Neural cell (in vitro differentiated cells): Measurements from ENCODE around the gene TMEM120A.

Source experiments
- EP300 ChIP-seq: fragments of 450-650 bp; conservative IDR thresholded peaks from 2 replicates; pipeline ENCODE4 v1.6.1; 2014; ENCODE audit warnings: antibody characterized with exemption, mild to moderate bottlenecking, moderate library complexity; ENCODE audit not compliant: poor library complexity, severe bottlenecking
- EZH2 ChIP-seq: fragments of 200-600, 300-800 bp; shearing (Covaris generic), sonication (generic); IDR thresholded peaks from 2 replicates; pipeline ENCODE4 v1.6.1; 2014; ENCODE audit warnings: antibody characterized with exemption, low read length, borderline replicate concordance, mild to moderate bottlenecking; ENCODE audit not compliant: insufficient read depth, poor library complexity, severe bottlenecking
- MXI1 ChIP-seq: fragments of 450-650 bp; conservative IDR thresholded peaks from 2 replicates; pipeline ENCODE4 v1.6.1; 2014; ENCODE audit warnings: antibody characterized with exemption, mild to moderate bottlenecking; ENCODE audit not compliant: poor library complexity, severe bottlenecking
- POLR2AphosphoS5 ChIP-seq: IDR thresholded peaks from 2 replicates; pipeline ENCODE4 v1.6.1; 2012
- RAD21 ChIP-seq: fragments of 450-650 bp; conservative IDR thresholded peaks from 2 replicates; pipeline ENCODE4 v1.6.1; 2014; ENCODE audit warnings: antibody characterized with exemption, mild to moderate bottlenecking, moderate library complexity
- REST ChIP-seq: IDR thresholded peaks from 2 replicates; pipeline ENCODE4 v1.6.1; 2012; ENCODE audit warnings: borderline replicate concordance
- SMC3 ChIP-seq: fragments of 450-650 bp; conservative IDR thresholded peaks from 2 replicates; pipeline ENCODE4 v1.6.1; 2014; ENCODE audit warnings: antibody characterized with exemption, mild to moderate bottlenecking, moderate library complexity; ENCODE audit not compliant: poor library complexity
- TAF1 ChIP-seq: IDR thresholded peaks from 2 replicates; pipeline ENCODE4 v1.6.1; 2012; ENCODE audit warnings: low read depth
- TF ChIP-seq, protein P1 (sequence below): fragments of 450-650 bp; IDR thresholded peaks from 2 replicates; pipeline ENCODE4 v1.5.1; 2014; ENCODE audit warnings: antibody characterized with exemption, mild to moderate bottlenecking, moderate library complexity; ENCODE audit not compliant: poor library complexity, severe bottlenecking

DNA sequence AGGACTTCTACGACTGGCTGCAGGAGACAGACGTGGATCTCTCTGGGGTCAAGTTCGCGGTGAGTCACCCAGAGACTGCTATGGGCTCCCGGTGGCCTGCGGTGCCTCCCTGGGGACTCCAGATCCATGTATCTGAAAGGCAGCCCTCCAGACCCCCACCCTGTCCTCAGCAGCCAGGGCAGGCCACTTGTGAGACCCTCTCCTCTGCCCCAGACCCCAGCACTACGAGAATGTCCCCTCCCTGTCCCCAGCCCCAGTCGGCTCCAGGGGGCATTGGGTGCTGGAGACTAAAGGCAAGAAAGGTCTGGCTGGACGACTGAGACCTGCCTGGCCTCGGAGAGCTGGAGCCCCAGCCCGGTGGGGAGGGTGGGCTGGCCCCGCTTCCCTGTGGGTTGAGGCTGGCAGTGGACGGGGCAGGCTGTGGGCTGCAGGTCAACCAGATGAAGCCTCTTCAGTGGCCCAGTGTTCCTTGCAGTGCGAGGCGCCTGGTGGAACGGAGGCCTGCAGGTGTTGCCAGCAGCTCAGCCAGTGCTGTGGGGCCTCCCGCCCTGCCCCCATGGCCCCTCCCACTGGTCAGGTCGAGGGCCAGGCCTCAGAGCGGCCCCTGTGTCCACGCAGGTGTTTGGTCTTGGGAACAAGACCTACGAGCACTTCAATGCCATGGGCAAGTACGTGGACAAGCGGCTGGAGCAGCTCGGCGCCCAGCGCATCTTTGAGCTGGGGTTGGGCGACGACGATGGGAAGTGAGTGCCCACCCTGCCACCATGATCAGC is 13.8 kb downstream of the TMEM120A start:
- TF ChIP-seq, protein P1, sequence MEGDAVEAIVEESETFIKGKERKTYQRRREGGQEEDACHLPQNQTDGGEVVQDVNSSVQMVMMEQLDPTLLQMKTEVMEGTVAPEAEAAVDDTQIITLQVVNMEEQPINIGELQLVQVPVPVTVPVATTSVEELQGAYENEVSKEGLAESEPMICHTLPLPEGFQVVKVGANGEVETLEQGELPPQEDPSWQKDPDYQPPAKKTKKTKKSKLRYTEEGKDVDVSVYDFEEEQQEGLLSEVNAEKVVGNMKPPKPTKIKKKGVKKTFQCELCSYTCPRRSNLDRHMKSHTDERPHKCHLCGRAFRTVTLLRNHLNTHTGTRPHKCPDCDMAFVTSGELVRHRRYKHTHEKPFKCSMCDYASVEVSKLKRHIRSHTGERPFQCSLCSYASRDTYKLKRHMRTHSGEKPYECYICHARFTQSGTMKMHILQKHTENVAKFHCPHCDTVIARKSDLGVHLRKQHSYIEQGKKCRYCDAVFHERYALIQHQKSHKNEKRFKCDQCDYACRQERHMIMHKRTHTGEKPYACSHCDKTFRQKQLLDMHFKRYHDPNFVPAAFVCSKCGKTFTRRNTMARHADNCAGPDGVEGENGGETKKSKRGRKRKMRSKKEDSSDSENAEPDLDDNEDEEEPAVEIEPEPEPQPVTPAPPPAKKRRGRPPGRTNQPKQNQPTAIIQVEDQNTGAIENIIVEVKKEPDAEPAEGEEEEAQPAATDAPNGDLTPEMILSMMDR: no peak
- TF ChIP-seq EP300 (no peak), EZH2 (no peak), REST (no peak), POLR2AphosphoS5 (no peak), MXI1 (no peak), TAF1 (no peak), RAD21 (no peak), SMC3 (no peak)
